ENCODE results near the gene RAB11FIP4.

RAB11FIP4 gene

GRCh38 chr17:31524926-31525800 is 133.7 kb downstream of the RAB11FIP4 start:
- DNase-seq (ENCODE audit: low spot score) = peak; percentile 73

DNA sequence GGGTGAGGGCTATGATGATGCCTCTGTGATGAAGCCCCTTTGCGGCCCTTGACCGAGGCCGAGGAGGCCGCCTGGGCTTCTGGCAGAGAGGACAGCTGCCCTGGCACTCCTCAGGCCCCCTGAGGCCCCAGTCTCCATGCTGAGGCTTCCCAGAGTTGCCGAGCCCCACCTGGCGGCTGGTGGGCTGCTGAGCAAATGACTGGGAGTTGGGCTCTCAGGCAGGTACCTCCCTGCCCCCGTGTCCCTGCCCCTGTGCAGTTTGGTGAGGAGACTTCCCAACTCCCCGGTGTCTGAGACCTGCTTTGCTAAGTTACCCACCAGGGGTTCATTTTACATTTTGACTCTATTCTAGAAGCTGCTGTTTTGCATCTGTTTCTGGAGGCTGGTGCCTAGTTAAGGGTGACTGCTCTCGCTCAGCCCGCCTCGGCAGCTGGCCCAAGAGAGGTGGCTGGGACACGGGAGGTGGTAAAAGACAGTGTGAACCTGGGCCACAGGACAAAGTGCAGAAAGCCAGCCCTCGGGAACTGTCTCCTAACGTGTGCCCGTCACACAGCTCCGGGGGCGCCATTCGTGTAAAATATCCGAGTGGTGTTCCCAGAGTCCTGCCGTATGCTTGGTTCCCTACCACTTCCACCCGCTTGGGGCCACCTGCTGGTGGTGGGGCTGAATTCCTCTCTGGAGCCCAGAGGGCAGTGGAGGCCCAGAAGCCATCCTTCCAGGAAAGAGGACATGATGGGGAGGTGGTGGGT is 134.5 kb downstream of the RAB11FIP4 start:
- DNase-seq (ENCODE audit: low spot score) = no peak

DNA sequence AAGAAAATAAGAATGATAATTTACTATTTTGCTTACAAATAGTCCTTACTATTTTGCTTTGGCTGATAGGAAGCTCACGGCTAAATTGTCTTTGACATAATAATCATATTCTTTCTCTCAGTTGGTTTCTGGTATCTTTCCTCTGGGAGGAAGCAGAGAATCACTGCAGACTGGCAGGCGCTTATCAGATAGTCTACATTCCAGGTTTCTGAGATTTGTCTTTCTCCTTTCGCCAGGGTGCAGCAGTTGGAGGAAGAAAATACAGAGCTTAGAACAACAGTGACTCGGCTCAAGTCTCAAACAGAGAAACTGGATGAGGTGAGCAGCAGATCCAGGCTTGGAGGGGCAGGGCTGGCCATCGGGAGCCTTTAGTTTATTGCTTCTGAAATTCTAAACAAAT is 136.1 kb downstream of the RAB11FIP4 start:
- DNase-seq (ENCODE audit: low spot score) = no peak

DNA sequence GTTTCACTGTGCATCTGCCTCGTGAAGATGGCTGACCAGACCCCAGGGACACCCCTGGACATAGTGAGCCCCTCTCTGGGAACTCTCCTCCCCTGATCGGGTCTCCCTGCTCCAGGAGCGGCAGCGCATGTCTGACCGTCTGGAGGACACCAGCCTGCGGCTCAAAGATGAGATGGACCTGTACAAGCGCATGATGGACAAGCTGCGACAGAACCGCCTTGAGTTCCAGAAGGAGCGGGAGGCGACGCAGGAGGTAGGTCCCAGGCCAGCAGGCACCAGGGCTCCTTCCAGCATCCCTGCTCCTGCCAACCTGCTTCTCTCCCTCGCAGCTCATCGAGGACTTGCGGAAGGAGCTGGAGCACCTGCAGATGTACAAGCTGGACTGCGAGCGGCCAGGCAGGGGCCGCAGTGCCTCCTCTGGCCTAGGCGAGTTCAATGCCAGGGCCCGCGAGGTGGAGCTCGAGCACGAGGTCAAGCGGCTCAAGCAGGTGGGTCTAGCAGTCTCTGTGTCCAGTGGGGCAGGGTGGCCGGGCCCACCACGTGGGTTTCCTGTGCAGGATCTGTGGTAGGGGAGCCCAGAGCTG is 136.9 kb downstream of the RAB11FIP4 start:
- DNase-seq (ENCODE audit: low spot score) = no peak

- DNase-seq (ENCODE audit: low spot score) = no peak
Observed at GRCh38 chr17:31529841-31530251, 138.4 kb downstream of the RAB11FIP4 start.

DNA sequence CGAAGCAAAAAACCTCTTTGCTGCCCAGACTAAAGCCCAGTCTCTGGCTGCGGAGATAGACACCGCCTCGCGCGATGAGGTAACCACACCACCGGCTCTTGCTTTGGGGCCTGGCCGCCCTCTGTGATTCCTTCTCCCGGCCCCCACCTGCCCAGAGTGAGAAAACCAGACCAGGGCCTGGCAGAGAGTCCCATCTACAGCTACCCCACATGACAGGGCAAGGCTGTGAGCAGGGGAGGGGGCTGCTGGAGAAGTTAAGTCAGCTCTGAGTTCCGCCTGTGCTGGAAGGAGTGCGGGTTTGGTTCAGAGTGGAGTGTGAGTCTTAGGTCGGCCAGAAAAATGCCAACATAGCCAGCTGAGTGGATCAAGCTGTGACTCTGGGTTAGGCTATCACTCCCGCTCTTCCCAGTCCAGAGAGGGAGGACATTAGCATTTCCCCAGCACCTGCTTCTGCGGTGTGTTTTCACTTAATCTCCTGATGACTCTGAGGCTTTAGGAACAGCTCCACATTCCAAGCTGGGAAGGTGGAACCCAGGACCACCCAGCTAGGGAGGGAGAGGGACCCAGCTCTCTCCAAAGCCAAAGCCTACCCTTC is 139.0 kb downstream of the RAB11FIP4 start:
- DNase-seq (ENCODE audit: low spot score) = no peak

GRCh38 chr17:31531336-31531980 is 140.0 kb downstream of the RAB11FIP4 start:
- no peak for DNase-seq (ENCODE audit: low spot score)

- DNase-seq (ENCODE audit: low spot score) = no peak
Observed at GRCh38 chr17:31532081-31532480, 140.6 kb downstream of the RAB11FIP4 start.

- DNase-seq (ENCODE audit: low spot score) = no peak
Observed at GRCh38 chr17:31532526-31532925, 141.1 kb downstream of the RAB11FIP4 start.

- no peak for DNase-seq (ENCODE audit: low spot score)
Observed at GRCh38 chr17:31533546-31534155, 142.2 kb downstream of the RAB11FIP4 start.

GRCh38 chr17:31534223-31534888 is 142.9 kb downstream of the RAB11FIP4 start:
- DNase-seq (ENCODE audit: low spot score) = no peak

- no peak for DNase-seq (ENCODE audit: low spot score)
Observed at GRCh38 chr17:31535581-31535981, 144.1 kb downstream of the RAB11FIP4 start.

DNA sequence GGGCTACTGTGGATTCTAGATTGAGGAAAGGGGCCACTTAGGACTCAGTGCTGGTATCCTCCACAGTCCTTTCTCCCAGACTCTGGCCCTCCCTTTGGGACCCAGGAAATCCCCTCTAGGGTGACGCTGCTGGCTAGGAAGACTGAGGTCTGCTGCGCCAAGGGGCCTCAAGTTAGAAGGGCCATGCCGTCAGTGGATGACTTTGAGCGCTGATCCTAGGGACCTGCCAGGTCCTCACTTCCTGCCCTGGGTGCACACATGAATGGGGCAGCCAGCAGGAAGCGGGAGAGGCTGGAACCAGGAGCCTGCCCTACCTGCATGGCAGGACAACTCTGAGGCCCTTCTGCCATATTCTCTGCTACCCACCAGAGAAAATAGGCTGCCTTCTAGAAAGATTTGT is 145.0 kb downstream of the RAB11FIP4 start:
- no peak for DNase-seq (ENCODE audit: low spot score)

DNA sequence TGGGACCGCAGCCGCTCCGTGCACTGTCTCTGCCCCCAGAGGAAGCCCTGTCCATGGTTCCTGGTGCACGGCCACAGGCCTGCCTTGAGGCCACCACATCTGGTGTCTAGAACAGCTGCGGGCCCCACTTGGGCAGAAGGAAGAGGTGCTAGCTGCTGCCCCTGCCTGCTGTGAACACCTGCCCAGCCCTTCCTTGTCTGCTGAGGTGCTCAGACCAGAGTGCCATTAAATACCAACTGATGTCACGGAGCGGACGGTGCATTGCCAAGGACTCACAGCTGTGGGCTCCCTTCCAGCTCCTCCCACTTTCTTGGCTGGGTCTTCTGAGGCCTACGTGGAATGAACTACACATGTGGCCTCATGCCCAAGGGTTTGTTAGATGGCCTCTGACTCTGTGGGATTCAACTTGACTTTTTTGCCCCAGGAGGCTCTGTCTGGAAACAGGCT is 146.1 kb downstream of the RAB11FIP4 start:
- DNase-seq (ENCODE audit: low spot score) = no peak

GRCh38 chr17:31538080-31538762 is 146.7 kb downstream of the RAB11FIP4 start:
- DNase-seq (ENCODE audit: low spot score) = no peak

DNA sequence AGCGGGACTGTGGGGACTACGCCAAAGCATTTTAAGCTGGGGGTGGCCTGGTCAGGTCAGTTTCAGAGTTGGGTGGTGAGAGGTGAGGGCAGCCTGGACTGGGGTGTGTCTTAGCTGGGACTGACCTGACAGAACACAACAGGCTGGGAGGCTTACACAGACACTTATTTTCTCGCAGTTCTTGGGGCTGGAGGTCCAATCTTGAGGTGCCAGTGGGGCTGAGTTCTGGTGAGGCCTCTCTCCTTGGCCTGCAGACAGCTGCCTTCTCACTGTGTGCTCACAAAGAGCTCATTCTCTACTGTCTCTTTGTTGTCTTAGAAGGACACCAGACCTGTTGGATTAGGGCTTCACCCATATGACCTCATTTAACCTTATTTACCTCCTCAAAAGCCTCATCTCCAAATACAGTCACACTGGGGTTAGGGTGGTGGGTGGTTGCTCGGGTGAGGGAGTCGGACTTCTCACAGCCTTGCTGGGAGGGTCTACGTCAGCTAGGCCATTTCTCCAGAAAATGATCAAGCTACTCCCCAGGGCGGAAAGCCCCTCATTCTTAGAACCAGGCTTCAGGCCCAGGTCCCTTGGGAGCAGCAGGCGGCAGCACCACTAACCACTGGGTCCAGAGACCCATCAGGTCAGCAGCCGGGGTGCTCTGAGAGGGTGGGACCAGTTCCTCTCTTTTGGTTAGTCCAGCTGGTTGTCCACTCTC is 149.3 kb downstream of the RAB11FIP4 start:
- no peak for DNase-seq (ENCODE audit: low spot score)

GRCh38 chr17:31541559-31541958 is 150.1 kb downstream of the RAB11FIP4 start:
- no peak for DNase-seq (ENCODE audit: low spot score)

GRCh38 chr17:31544186-31544585 is 152.7 kb downstream of the RAB11FIP4 start:
- DNase-seq (ENCODE audit: low spot score) = no peak

GRCh38 chr17:31546650-31547049 is 155.2 kb downstream of the RAB11FIP4 start:
- DNase-seq (ENCODE audit: low spot score) = no peak

- no peak for DNase-seq (ENCODE audit: low spot score)
Observed at GRCh38 chr17:31548709-31549108, 157.2 kb downstream of the RAB11FIP4 start.

All from globus pallidus (tissue), 1 donor.